Activated CD8-positive, alpha-beta T cell treated with anti-CD3 and anti-CD28 coated beads, Interleukin-2, amount 10 ng/mL, durations not matched to agents 7 days and 5 days (primary cell): Measurements from ENCODE around the gene MPIG6B. TPM values are rescaled to one million over a fixed set of nuclear protein-coding genes. Genes with fewer than 3 reads are reported as not detected.
A peak's percentile ranks its signal among the peaks of the same experiment; 100 is the strongest.

Experiments
- ATAC-seq: fragments of 150-1000 bp; cut with Tn5 transposase; one replicate; pipeline ENCODE4 v1.10.0; 2021; ENCODE audit warnings: moderate library complexity
- CTCF ChIA-PET: fragments of 350-600 bp; sonication (Branson Sonifier 250); formaldehyde crosslinking; loops from one replicate; lab custom pipeline; 2021; ENCODE audit warnings: antibody characterized with exemption; lab: Charles Lee
- POLR2A ChIA-PET: fragments of 350-600 bp; sonication (Branson Sonifier 250); formaldehyde crosslinking; loops from one replicate; lab custom pipeline; 2021; ENCODE audit warnings: antibody characterized with exemption; lab: Charles Lee
- DNase-seq: peaks from one replicate; pipeline ENCODE4 v3.0.0-alpha.2; 2020
- H3K27ac Mint-ChIP-seq: one replicate; pipeline ENCODE4 v1.8.0; 2021; ENCODE audit warnings: mild to moderate bottlenecking, mixed read lengths
- H3K27me3 Mint-ChIP-seq: one replicate; pipeline ENCODE4 v1.8.0; 2021; ENCODE audit warnings: low read depth, mixed read lengths
- H3K36me3 Mint-ChIP-seq: one replicate; pipeline ENCODE4 v1.8.0; 2021; ENCODE audit warnings: low read depth, mixed read lengths
- H3K4me1 Mint-ChIP-seq: one replicate; pipeline ENCODE4 v1.8.0; 2021; ENCODE audit warnings: low read depth, mixed read lengths
- H3K4me3 Mint-ChIP-seq: one replicate; pipeline ENCODE4 v1.8.0; 2021; ENCODE audit warnings: mild to moderate bottlenecking, mixed read lengths
- H3K9me3 Mint-ChIP-seq: one replicate; pipeline ENCODE4 v1.8.0; 2022; ENCODE audit warnings: mixed read lengths; ENCODE audit not compliant: insufficient read depth
- total RNA-seq, 2 experiments: library from RNA; stranded (reverse); gene quantifications; one replicate each; pipeline ENCODE4 v1.2.3, GENCODE V29; 2021

Gene MPIG6B
- total RNA-seq, 2 experiments from 2014 or later, result 0.71 to 0.91 TPM

DNA sequence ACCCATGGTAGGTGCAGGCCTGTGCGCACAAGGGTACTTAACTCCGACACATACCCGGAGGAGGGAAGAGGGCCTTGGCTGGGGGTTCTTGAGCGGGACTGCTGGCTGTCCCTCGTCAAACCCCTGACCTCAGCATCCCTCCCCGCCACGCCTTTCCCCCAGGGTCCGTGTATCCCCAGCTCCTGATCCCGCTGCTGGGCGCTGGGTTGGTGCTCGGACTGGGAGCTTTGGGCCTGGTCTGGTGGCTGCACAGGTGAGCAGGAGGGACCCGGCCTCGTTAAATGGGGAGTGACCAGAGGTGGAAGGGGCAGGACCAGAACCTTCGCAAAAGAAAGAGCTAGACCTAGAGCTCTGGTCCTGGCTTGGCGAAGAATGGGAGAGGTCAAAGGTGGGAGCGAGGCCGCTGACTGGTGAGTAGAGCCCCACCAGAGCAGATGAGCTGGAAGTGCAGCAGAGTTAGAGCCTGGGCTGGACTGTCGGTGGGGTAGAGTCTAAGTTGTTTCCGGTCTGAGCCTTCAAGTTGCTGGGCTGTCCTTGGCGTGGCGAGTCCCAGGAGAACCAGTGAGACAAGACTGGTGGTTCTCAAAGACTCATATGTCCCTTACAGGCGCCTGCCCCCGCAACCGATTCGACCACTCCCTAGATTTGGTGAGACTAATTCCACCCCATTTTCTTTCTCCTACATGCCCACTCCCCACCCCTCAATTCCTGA is 963 bp downstream of the MPIG6B start:
- peaks cover 51% of the 10 kb centered on the region for H3K4me1 Mint-ChIP-seq
- peaks cover 30% of the 10 kb centered on the region for H3K36me3 Mint-ChIP-seq
- ChIA-PET CTCF (interaction anchor here (0.9 to 2.4 kb wide), 3 partner anchors 46 to 107 kb away, joined by 4 to 7 read pairs (median 5); no protein-coding TSS in a partner anchor), POLR2A (interaction anchor here (0.7 to 3.5 kb wide), 5 partner anchors 11 to 82 kb away, joined by 3 to 14 read pairs (median 4); partner anchors contain the start of gene MSH5)
- H3K27ac Mint-ChIP-seq, result peak overlapping the region; percentile 56
- H3K9me3 Mint-ChIP-seq, result no peaks in the 10 kb centered on the region
- peaks cover 8% of the 10 kb centered on the region for H3K27me3 Mint-ChIP-seq
- ATAC-seq (no peak), DNase-seq (no peak)
- peak overlapping the region; percentile 25 for H3K4me3 Mint-ChIP-seq

DNA sequence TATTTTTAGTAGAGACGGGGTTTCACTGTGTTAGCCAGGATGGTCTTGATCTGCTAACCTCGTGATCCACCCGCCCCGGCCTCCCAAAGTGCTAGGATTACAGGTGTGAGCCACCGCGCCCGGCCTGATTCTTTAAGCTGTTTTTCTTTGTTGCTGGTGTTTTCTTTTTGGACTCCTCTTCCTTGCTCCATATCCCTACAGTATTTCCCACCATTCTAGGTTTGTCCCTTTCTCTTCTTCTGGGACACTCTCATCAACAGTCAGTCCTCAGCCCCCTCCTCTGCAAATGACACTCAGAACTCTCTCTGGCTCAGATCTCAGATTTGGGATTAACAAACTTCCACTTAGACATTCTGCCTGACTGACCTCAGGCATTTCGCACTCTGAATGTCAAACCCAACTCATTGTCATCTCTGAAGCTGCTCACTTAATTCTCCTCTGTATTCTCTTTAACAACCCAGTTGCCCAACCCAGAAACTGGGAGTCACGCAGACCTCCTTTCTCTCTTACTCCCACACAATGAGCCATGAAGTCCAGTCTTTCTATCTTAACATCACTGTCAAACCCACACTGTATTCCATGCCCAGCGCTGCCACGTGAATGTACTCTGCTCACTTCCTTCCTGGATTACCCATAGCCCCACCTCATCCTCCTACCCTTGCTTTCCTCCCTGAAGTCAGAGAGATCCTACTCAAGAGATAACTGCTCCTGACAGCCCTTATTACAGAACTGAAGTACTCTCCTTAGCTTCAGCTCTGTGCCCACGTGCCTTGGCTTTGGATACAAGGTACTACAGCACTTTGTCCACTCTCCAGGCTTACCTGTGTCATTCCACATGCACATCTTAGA is 2.6 kb downstream of the MPIG6B start:
- DNase-seq, result no peak
- POLR2A ChIA-PET, result interaction anchor here (0.7 to 7.2 kb wide), 3 partner anchors 9 to 73 kb away, joined by 4 to 83 read pairs (median 5); partner anchors contain the start of genes BAG6 and MSH5
- peaks cover 65% of the 10 kb centered on the region for H3K4me1 Mint-ChIP-seq

GRCh38 chr6:31727034-31727716 is 4.0 kb downstream of the MPIG6B start:
- CTCF ChIA-PET, result interaction anchor here (0.6 to 4.9 kb wide), 9 partner anchors 11 to 103 kb away, joined by 3 to 29 read pairs (median 3); partner anchors contain the start of genes ABHD16A, CLIC1, LSM2 and LY6G5C
- ATAC-seq (peak; percentile 29), DNase-seq (no peak)
- POLR2A ChIA-PET, result interaction anchor here (0.7 to 7.2 kb wide), 2 partner anchors 12 to 42 kb away, joined by 3 to 83 read pairs; partner anchors contain the start of gene MSH5
- no peaks in the 10 kb centered on the region for H3K27me3 Mint-ChIP-seq
- no peaks in the 10 kb centered on the region for H3K9me3 Mint-ChIP-seq
- H3K4me1 Mint-ChIP-seq, result peaks cover 75% of the 10 kb centered on the region
- H3K36me3 Mint-ChIP-seq, result peaks cover 58% of the 10 kb centered on the region
- H3K27ac Mint-ChIP-seq, result peak overlapping the region; percentile 84
- H3K4me3 Mint-ChIP-seq, result peak overlapping the region; percentile 66

More for the DNA sequence above, 2.6 kb downstream of the MPIG6B start:
- CTCF ChIA-PET, result interaction anchor here (1.1 to 2.8 kb wide), 5 partner anchors 12 to 70 kb away, joined by 3 to 18 read pairs (median 6); partner anchors contain the start of genes ABHD16A, CLIC1, LY6G5C and MSH5
- peak overlapping the region; percentile 31 for H3K27ac Mint-ChIP-seq
- no peak overlapping the region for H3K4me3 Mint-ChIP-seq
- H3K9me3 Mint-ChIP-seq, result no peaks in the 10 kb centered on the region
- peaks cover 44% of the 10 kb centered on the region for H3K36me3 Mint-ChIP-seq
- no peak for ATAC-seq
- H3K27me3 Mint-ChIP-seq, result peaks cover 3% of the 10 kb centered on the region

DNA sequence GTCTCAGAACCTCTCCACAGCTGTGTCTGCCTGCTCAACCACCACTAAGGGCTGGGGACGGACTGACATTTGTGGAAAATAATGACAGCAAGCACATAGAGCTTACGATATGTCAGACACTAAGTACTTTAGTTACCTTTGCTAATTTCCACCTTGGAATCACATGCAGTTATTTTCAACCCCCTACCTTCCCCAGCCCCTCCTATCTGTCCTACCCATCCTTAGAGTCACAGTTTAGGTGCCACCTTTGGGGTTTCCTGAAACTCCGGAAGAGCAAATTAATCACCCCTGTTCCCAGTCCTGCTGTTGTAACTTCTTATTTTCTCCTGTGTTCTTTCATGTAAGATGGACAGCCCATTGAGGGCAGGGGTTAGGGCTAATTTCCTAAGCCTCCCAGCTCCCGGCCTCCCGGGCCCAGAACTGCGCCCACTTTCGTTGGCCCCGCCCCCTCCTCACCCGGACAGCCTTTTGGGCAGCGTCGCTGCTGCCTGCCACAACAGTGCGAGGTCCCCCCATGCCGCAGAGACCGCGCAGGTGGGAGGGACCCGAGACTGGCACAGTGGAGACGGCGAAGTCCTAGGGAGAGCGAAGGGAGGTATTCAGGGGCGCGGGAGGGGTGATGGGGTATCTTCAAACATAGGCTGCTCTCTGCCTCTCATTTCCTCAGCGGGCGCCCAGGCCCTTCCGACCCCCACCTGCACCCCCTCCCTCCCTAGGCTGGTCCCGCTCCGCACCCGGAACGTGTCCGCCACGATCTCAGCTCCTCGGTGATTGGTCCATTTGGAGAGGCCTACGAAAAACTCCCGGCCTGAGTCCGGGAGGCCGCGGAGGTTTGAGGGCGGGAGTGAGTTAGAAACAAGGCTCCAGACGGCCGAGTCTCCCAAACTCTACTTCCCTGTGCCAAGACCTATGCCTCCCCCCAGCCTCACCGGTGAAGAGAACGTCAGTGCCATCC is 4.8 kb downstream of the MPIG6B start:
- no peak for ATAC-seq
- ChIA-PET CTCF (interaction anchor here (0.8 to 4.9 kb wide), 8 partner anchors 10 to 102 kb away, joined by 3 to 29 read pairs (median 6); partner anchors contain the start of genes ABHD16A, CLIC1, LSM2 and LY6G5C), POLR2A (interaction anchor here (0.7 to 7.2 kb wide), 3 partner anchors 11 to 135 kb away, joined by 3 to 83 read pairs (median 3); partner anchors contain the start of genes MSH5 and NEU1)
- no peaks in the 10 kb centered on the region for H3K9me3 Mint-ChIP-seq
- H3K36me3 Mint-ChIP-seq, result peaks cover 61% of the 10 kb centered on the region
- H3K4me3 Mint-ChIP-seq, result peak overlapping the region; percentile 95
- H3K27me3 Mint-ChIP-seq, result no peaks in the 10 kb centered on the region
- H3K27ac Mint-ChIP-seq, result peak overlapping the region; percentile 84
- peak; percentile 40 for DNase-seq
- H3K4me1 Mint-ChIP-seq, result peaks cover 76% of the 10 kb centered on the region

DNA sequence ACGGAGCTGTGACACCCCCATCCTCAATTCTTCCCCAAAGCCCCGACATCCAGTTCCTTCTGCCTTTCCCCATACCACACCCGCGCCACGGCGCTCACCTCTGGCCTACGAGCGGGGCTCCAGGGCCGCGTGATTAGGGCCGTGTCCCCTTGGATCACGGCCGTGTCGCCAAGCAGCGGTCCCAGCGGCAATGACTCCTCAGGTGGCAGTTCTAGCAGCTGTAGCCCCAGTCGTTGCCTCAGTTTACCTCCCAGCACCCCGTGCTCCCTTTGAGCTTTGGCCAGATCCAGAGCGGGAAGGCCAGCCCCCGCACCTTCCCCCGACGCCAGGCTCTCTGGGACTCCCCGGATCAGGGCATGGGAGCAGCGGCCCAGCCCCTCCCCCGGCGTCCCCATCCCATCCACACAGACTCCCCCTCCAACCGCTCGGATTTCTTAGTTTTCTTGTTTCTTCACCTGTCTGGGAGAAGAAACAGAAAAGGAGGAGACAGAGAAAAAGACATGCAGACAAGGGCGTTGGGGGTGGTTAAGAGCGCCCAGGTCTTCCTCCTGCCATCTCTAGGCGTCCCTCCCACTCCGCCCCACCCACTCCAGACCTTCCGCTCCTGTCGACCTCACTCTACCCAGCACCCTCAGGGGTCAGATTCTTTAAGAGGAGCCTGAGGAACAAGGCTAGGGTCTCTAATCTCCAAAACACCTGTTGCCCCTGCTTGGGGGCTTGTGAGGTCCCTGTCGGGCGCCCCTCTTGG is 5.8 kb downstream of the MPIG6B start, which contains the start of gene DDAH2:
TSS of gene DDAH2 (minus strand) at position 533 of the 748 bp plus-strand sequence. CDS start at position 395, 138 bp downstream.
- POLR2A ChIA-PET, result interaction anchor here (0.8 to 7.2 kb wide), 7 partner anchors 8 to 134 kb away, joined by 3 to 83 read pairs (median 4); partner anchors contain the start of genes HSPA1L, LY6G6C, MSH5 and NEU1
- H3K27ac Mint-ChIP-seq, result peak within 1 kb of the TSS; percentile 90
- ATAC-seq (peak; percentile 38), DNase-seq (no peak)
- H3K36me3 Mint-ChIP-seq, result peaks cover 70% of the 10 kb centered on the region
- H3K9me3 Mint-ChIP-seq, result no peaks in the 10 kb centered on the region
- H3K4me3 Mint-ChIP-seq, result peak within 1 kb of the TSS; percentile 95
- no peaks in the 10 kb centered on the region for H3K27me3 Mint-ChIP-seq
- H3K4me1 Mint-ChIP-seq, result peaks cover 76% of the 10 kb centered on the region
- CTCF ChIA-PET, result interaction anchor here (0.6 to 4.9 kb wide), 18 partner anchors 9 to 103 kb away, joined by 3 to 38 read pairs (median 6); partner anchors contain the start of genes ABHD16A, CLIC1, HSPA1B and LSM2

GRCh38 chr6:31729515-31729978 is 6.4 kb downstream of the MPIG6B start:
- CTCF ChIA-PET, result interaction anchor here (0.6 to 4.9 kb wide), 17 partner anchors 10 to 103 kb away, joined by 3 to 38 read pairs (median 6); partner anchors contain the start of genes ABHD16A, HSPA1B, LSM2 and LY6G6D
- Mint-ChIP-seq H3K4me1 (peaks cover 81% of the 10 kb centered on the region), H3K36me3 (peaks cover 76% of the 10 kb centered on the region), H3K9me3 (no peaks in the 10 kb centered on the region), H3K27me3 (no peaks in the 10 kb centered on the region), H3K27ac (peak overlapping the region; percentile 90), H3K4me3 (peak overlapping the region; percentile 95)
- ATAC-seq (peak; percentile 67), DNase-seq (peak; percentile 88)
- POLR2A ChIA-PET, result interaction anchor here (0.7 to 7.2 kb wide), 9 partner anchors 9 to 133 kb away, joined by 3 to 83 read pairs (median 4); partner anchors contain the start of genes BAG6, HSPA1L, LY6G6C and MSH5

GRCh38 chr6:31729979-31730630 is 6.9 kb downstream of the MPIG6B start:
- peak overlapping the region; percentile 95 for H3K4me3 Mint-ChIP-seq
- POLR2A ChIA-PET, result interaction anchor here (0.7 to 7.2 kb wide), 9 partner anchors 9 to 133 kb away, joined by 3 to 83 read pairs (median 4); partner anchors contain the start of genes BAG6, HSPA1L, LY6G6C and MSH5
- DNase-seq (peak; percentile 75), ATAC-seq (peak; percentile 57)
- H3K9me3 Mint-ChIP-seq, result no peaks in the 10 kb centered on the region
- peaks cover 81% of the 10 kb centered on the region for H3K4me1 Mint-ChIP-seq
- peak overlapping the region; percentile 90 for H3K27ac Mint-ChIP-seq
- CTCF ChIA-PET, result interaction anchor here (0.6 to 4.9 kb wide), 18 partner anchors 9 to 102 kb away, joined by 3 to 38 read pairs (median 6); partner anchors contain the start of genes ABHD16A, HSPA1B, LSM2 and LY6G6D
- H3K27me3 Mint-ChIP-seq, result no peaks in the 10 kb centered on the region
- H3K36me3 Mint-ChIP-seq, result peaks cover 82% of the 10 kb centered on the region

- CTCF ChIA-PET, result interaction anchor here (0.7 to 4.9 kb wide), 13 partner anchors 8 to 102 kb away, joined by 3 to 38 read pairs (median 7); partner anchors contain the start of genes HSPA1B, LSM2, MSH5 and VARS1
- H3K4me3 Mint-ChIP-seq, result peak overlapping the region; percentile 95
- H3K4me1 Mint-ChIP-seq, result peaks cover 79% of the 10 kb centered on the region
- DNase-seq, result no peak
- H3K27ac Mint-ChIP-seq, result peak overlapping the region; percentile 90
- ATAC-seq, result no peak
- no peaks in the 10 kb centered on the region for H3K27me3 Mint-ChIP-seq
- POLR2A ChIA-PET, result interaction anchor here (1.1 to 7.2 kb wide), 7 partner anchors 9 to 100 kb away, joined by 3 to 83 read pairs (median 5); partner anchors contain the start of genes HSPA1L, LY6G6C, MSH5 and VARS1
- H3K9me3 Mint-ChIP-seq, result no peaks in the 10 kb centered on the region
- H3K36me3 Mint-ChIP-seq, result peaks cover 86% of the 10 kb centered on the region
These were observed 7.5 kb downstream of the MPIG6B start for GRCh38 chr6:31730631-31731086.
